ENCODE data around the gene SYNM. TPM values are rescaled to one million over a fixed set of nuclear protein-coding genes. Genes with fewer than 3 reads are reported as not detected.
"Not testable (repeated sequence)": the region's sequence is repeated elsewhere in the genome, so short reads cannot be mapped to it uniquely, and the experiment has no call there.

Gene SYNM, protein sequence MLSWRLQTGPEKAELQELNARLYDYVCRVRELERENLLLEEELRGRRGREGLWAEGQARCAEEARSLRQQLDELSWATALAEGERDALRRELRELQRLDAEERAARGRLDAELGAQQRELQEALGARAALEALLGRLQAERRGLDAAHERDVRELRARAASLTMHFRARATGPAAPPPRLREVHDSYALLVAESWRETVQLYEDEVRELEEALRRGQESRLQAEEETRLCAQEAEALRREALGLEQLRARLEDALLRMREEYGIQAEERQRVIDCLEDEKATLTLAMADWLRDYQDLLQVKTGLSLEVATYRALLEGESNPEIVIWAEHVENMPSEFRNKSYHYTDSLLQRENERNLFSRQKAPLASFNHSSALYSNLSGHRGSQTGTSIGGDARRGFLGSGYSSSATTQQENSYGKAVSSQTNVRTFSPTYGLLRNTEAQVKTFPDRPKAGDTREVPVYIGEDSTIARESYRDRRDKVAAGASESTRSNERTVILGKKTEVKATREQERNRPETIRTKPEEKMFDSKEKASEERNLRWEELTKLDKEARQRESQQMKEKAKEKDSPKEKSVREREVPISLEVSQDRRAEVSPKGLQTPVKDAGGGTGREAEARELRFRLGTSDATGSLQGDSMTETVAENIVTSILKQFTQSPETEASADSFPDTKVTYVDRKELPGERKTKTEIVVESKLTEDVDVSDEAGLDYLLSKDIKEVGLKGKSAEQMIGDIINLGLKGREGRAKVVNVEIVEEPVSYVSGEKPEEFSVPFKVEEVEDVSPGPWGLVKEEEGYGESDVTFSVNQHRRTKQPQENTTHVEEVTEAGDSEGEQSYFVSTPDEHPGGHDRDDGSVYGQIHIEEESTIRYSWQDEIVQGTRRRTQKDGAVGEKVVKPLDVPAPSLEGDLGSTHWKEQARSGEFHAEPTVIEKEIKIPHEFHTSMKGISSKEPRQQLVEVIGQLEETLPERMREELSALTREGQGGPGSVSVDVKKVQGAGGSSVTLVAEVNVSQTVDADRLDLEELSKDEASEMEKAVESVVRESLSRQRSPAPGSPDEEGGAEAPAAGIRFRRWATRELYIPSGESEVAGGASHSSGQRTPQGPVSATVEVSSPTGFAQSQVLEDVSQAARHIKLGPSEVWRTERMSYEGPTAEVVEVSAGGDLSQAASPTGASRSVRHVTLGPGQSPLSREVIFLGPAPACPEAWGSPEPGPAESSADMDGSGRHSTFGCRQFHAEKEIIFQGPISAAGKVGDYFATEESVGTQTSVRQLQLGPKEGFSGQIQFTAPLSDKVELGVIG (N-terminal part only)
- polyA plus RNA-seq (2013, experiment 1 of 2), result 12.7 TPM
- 13.1 TPM for polyA plus RNA-seq (2013, experiment 2 of 2)

DNA sequence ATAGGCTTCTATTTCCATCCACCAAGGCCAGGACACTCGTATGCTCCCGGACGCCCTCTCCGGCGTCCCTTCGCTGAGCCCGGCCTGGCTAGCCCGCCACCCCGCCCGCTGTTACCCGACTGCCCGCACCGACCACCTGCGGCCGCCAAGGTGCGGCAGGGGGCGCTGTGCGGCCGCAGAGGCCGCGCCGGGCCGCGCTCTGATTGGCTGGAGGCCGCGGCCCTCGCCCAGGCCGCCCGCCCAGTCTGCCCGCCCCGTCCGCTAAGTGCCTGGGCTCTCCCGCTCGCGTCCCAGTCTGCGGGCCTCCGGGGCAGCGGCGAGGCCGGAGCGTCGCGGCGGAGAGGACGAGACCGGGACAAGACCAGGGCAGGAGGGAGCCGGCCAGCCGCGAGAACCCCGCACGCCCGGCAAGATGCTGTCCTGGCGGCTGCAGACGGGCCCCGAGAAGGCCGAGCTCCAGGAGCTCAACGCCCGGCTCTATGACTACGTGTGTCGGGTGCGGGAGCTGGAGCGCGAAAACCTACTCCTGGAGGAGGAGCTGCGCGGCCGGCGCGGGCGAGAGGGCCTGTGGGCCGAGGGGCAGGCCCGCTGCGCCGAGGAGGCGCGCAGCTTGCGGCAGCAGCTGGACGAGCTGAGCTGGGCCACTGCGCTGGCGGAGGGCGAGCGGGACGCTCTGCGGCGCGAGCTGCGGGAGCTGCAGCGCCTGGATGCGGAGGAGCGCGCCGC, at the start of gene SYNM:
SYNM (plus strand) TSS at position 293 of the 726 bp plus-strand sequence; CDS start at position 413, 120 bp downstream.
- Histone ChIP-seq H3K27ac (ENCODE audit: low read depth, low read length, severe bottlenecking) (no peak within 1 kb of the TSS), H3K9me3 (ENCODE audit: control insufficient read depth, low read length) (no peaks in the 10 kb centered on the region), H3K4me3 (ENCODE audit: extremely low read depth, insufficient read depth, low read length, poor library complexity, severe bottlenecking) (peak within 1 kb of the TSS; percentile 52), H3K36me3 (ENCODE audit: control insufficient read depth, insufficient read depth, low read length) (peaks cover 4% of the 10 kb centered on the region), H3K4me1 (ENCODE audit: control insufficient read depth, insufficient read depth, low read length, poor library complexity, severe bottlenecking) (peaks cover 9% of the 10 kb centered on the region)
- 1 to 2% methylated on average over 81 to 88 of the region's 91 CpGs for WGBS, 2 experiments (ENCODE audit: insufficient coverage in 2 of 2)

DNA sequence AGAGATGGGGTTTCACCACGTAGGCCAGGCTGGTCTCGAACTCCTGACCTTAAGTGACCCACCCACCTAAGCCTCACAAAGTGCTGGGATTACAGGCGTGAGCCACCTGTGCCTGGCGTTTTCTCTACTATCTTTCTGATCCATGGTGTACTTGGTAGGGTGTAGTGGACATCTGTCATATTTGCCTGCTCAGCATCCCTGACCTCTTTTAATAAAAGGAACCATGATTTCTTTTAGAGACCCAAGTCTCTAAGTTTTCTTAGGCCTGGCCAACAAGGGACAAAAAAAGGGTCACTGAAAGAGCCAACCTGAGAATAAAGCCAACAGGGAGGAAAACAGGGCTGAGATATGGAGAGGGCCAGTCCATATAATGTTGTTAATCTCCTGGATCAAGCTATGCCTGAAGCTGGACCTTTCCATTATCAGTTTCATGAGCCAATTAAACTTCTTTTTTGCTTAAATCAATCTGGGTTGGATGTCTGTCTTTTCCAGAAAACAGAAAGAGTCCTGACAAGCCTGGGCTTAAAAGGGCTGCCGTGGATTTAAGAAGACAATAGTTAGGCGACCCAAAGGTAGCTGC, 49.2 kb upstream of the SYNM start:
- no peaks in the 10 kb centered on the region for H3K36me3 ChIP-seq (ENCODE audit: control insufficient read depth, insufficient read depth, low read length)
- H3K4me1 ChIP-seq (ENCODE audit: control insufficient read depth, insufficient read depth, low read length, poor library complexity, severe bottlenecking), result peaks cover 7% of the 10 kb centered on the region
- H3K9me3 ChIP-seq (ENCODE audit: control insufficient read depth, low read length), result no peaks in the 10 kb centered on the region
- 77 to 95% methylated on average over 3 to 4 of the region's 6 CpGs for WGBS, 2 experiments (ENCODE audit: insufficient coverage in 2 of 2)
- no peak overlapping the region for H3K27ac ChIP-seq (ENCODE audit: low read depth, low read length, severe bottlenecking)
- H3K4me3 ChIP-seq (ENCODE audit: extremely low read depth, insufficient read depth, low read length, poor library complexity, severe bottlenecking), result no peak overlapping the region

GRCh38 chr15:99057020-99057419, 47.9 kb upstream of the SYNM start:
- Histone ChIP-seq H3K36me3 (ENCODE audit: control insufficient read depth, insufficient read depth, low read length) (no peaks in the 10 kb centered on the region), H3K27ac (ENCODE audit: low read depth, low read length, severe bottlenecking) (no peak overlapping the region), H3K4me1 (ENCODE audit: control insufficient read depth, insufficient read depth, low read length, poor library complexity, severe bottlenecking) (peaks cover 7% of the 10 kb centered on the region), H3K4me3 (ENCODE audit: extremely low read depth, insufficient read depth, low read length, poor library complexity, severe bottlenecking) (no peak overlapping the region), H3K9me3 (ENCODE audit: control insufficient read depth, low read length) (no peaks in the 10 kb centered on the region)
- 77 to 80% methylated on average over 1 to 4 of the region's 4 CpGs for WGBS, 2 experiments (ENCODE audit: insufficient coverage in 2 of 2)

DNA sequence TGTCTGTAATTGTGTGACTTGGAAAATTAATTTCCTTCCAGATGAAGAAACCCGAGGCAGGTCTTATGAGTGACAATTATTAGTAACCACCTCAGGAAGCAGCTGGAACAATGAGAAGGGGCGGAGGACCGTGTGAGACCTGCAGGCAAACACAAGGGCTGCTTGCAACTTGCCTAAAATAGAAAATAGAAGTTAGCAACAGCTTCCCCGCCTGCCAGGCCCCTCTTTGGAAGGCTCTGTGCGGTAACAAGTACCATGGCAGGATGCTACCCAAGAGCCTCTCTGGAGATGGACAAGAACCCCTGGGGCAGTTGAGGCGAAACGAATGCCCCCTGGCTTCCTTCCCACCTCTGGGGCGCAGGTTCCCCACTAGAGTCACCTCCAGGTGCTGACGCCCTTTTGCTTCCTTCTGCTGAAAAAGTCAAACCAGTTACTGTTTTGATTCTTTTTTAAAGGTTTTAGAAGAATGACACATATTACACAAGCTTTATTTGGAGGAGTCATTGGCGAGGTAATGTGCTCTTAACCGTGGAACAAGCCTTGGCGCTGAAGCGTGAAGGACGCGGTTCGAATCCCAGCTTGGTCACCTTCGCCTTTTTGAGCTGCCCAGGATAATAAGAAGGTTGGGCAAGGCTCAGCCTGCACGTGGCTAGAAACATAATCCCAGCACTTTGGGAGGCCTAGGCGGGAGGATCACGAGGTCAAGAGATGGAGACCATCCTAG, 47.0 kb upstream of the SYNM start:
- H3K36me3 ChIP-seq (ENCODE audit: control insufficient read depth, insufficient read depth, low read length), result no peaks in the 10 kb centered on the region
- H3K27ac ChIP-seq (ENCODE audit: low read depth, low read length, severe bottlenecking), result no peak overlapping the region
- no peaks in the 10 kb centered on the region for H3K9me3 ChIP-seq (ENCODE audit: control insufficient read depth, low read length)
- peaks cover 7% of the 10 kb centered on the region for H3K4me1 ChIP-seq (ENCODE audit: control insufficient read depth, insufficient read depth, low read length, poor library complexity, severe bottlenecking)
- WGBS, 2 experiments (ENCODE audit: insufficient coverage in 2 of 2), result 89 to 94% methylated on average over 14 to 19 of the region's 20 CpGs
- no peak overlapping the region for H3K4me3 ChIP-seq (ENCODE audit: extremely low read depth, insufficient read depth, low read length, poor library complexity, severe bottlenecking)

DNA sequence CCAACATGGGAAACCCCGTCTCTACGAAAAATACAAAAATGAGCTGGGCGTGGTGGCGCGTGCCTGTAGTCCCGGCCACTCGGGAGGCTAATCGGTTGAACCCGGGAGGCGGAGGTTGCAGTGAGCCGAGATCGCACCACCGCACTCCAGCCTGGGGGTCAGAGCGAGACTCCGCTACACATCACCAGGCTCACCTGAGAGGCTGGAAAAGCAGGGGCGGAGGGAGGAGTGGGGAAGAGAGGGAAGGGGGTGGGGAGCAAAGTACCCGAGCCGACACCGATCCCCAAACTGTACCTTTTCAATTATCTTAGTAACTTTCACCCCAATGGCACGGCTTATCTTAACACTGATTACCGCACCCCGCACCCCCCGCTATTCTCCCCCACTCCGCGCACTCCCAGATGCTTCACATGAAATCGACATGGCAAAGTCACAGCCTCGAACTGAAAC, 46.4 kb upstream of the SYNM start:
- Histone ChIP-seq H3K4me1 (ENCODE audit: control insufficient read depth, insufficient read depth, low read length, poor library complexity, severe bottlenecking) (peaks cover 7% of the 10 kb centered on the region), H3K9me3 (ENCODE audit: control insufficient read depth, low read length) (no peaks in the 10 kb centered on the region), H3K27ac (ENCODE audit: low read depth, low read length, severe bottlenecking) (no peak overlapping the region), H3K36me3 (ENCODE audit: control insufficient read depth, insufficient read depth, low read length) (no peaks in the 10 kb centered on the region), H3K4me3 (ENCODE audit: extremely low read depth, insufficient read depth, low read length, poor library complexity, severe bottlenecking) (no peak overlapping the region)
- 70 to 72% methylated on average over 20 of the region's 27 CpGs for WGBS, 2 experiments (ENCODE audit: insufficient coverage in 2 of 2)

- 6 to 8% methylated on average over 60 to 64 of the region's 86 CpGs for WGBS, 2 experiments (ENCODE audit: insufficient coverage in 2 of 2)
- Histone ChIP-seq H3K9me3 (ENCODE audit: control insufficient read depth, low read length) (no peaks in the 10 kb centered on the region), H3K36me3 (ENCODE audit: control insufficient read depth, insufficient read depth, low read length) (no peaks in the 10 kb centered on the region), H3K27ac (ENCODE audit: low read depth, low read length, severe bottlenecking) (peak overlapping the region; percentile 91), H3K4me3 (ENCODE audit: extremely low read depth, insufficient read depth, low read length, poor library complexity, severe bottlenecking) (peak overlapping the region; percentile 43), H3K4me1 (ENCODE audit: control insufficient read depth, insufficient read depth, low read length, poor library complexity, severe bottlenecking) (peaks cover 11% of the 10 kb centered on the region)
Measured at GRCh38 chr15:99059010-99059981, 45.6 kb upstream of the SYNM start.

DNA sequence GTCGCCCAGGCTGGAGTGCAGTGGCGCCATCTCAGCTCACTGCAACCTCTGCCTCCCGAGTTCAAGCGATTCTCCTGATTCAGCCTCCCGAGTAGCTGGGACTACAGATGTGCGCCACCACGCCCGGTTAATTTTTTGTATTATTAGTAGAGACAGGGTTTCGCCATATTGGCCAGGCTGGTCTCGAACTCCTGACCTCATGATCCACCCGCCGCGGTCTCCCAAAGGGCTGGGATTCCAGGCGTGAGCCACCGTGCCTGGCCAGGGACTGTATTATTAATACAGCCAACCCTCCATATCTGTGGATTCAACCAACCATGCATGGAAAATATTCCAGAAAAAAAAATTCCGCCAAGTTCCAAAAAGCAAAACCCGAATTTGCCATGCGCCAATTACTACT, 44.7 kb upstream of the SYNM start:
- not testable (repeated sequence) for H3K4me3 ChIP-seq (ENCODE audit: extremely low read depth, insufficient read depth, low read length, poor library complexity, severe bottlenecking); H3K36me3 ChIP-seq (ENCODE audit: control insufficient read depth, insufficient read depth, low read length); H3K27ac ChIP-seq (ENCODE audit: low read depth, low read length, severe bottlenecking); H3K9me3 ChIP-seq (ENCODE audit: control insufficient read depth, low read length)
- WGBS, 2 experiments (ENCODE audit: insufficient coverage in 2 of 2), result 94 to 96% methylated on average over 10 to 14 of the region's 18 CpGs
- H3K4me1 ChIP-seq (ENCODE audit: control insufficient read depth, insufficient read depth, low read length, poor library complexity, severe bottlenecking), result peaks cover 11% of the 10 kb centered on the region

DNA sequence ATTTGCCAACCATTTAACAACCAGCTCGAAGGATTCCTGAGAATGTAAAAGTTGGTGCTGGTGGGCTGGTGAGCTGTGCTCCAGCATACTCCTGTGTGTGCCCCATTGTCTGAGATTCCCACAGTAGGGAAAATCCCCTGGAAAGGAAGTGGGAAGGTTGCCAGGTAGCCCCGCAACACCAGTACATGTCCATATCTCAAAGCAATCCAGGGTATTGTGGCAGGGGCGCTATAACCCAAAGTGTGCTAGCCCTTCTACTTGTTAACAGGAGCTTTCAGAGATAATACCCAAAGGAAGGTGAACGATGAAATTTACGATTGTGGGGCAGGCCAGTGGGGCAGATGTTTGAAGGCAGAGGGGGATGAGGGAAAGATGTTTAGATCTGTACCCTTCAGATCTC, 42.7 kb upstream of the SYNM start:
- WGBS, 2 experiments (ENCODE audit: insufficient coverage in 2 of 2), result 100% methylated on average over 2 of the region's 5 CpGs
- H3K4me3 ChIP-seq (ENCODE audit: extremely low read depth, insufficient read depth, low read length, poor library complexity, severe bottlenecking), result no peak overlapping the region
- no peaks in the 10 kb centered on the region for H3K36me3 ChIP-seq (ENCODE audit: control insufficient read depth, insufficient read depth, low read length)
- peaks cover 11% of the 10 kb centered on the region for H3K4me1 ChIP-seq (ENCODE audit: control insufficient read depth, insufficient read depth, low read length, poor library complexity, severe bottlenecking)
- H3K9me3 ChIP-seq (ENCODE audit: control insufficient read depth, low read length), result no peaks in the 10 kb centered on the region
- H3K27ac ChIP-seq (ENCODE audit: low read depth, low read length, severe bottlenecking), result no peak overlapping the region

Measured in mesodermal cell (in vitro differentiated cells).